Effector memory CD4-positive, alpha-beta T cell (primary cell): Measurements from ENCODE around the gene HPD.

Experiments used
- DNase-seq, 3 donors: peaks; one replicate each; pipeline ENCODE4 v3.0.0-alpha.2; 2020
- H3K27ac ChIP-seq: 2 replicates; pipeline ENCODE4 v1.7.0; 2013; ENCODE audit warnings: mild to moderate bottlenecking, low read length, moderate library complexity; ENCODE audit not compliant: insufficient read depth, poor library complexity, severe bottlenecking
- H3K27me3 ChIP-seq: replicated peaks from 2 replicates; pipeline ENCODE4 v1.7.0; 2013; ENCODE audit warnings: mild to moderate bottlenecking, low read length; ENCODE audit not compliant: insufficient read depth, control insufficient read depth, poor library complexity, severe bottlenecking
- H3K36me3 ChIP-seq: 2 replicates; pipeline ENCODE4 v1.7.0; 2013; ENCODE audit warnings: mild to moderate bottlenecking, low read length, moderate library complexity; ENCODE audit not compliant: control insufficient read depth, insufficient read depth
- H3K4me1 ChIP-seq: 2 replicates; pipeline ENCODE4 v1.7.0; 2013; ENCODE audit warnings: low read length, mild to moderate bottlenecking; ENCODE audit not compliant: control insufficient read depth, insufficient read depth, poor library complexity, severe bottlenecking
- H3K4me3 ChIP-seq: 2 replicates; pipeline ENCODE4 v1.7.0; 2013; ENCODE audit warnings: low read length, low read depth, mild to moderate bottlenecking; ENCODE audit not compliant: insufficient read depth, poor library complexity, severe bottlenecking
- H3K9me3 ChIP-seq: 2 replicates; pipeline ENCODE4 v1.7.0; 2013; ENCODE audit warnings: mild to moderate bottlenecking, low read length, moderate library complexity; ENCODE audit not compliant: control insufficient read depth

Gene HPD

DNA sequence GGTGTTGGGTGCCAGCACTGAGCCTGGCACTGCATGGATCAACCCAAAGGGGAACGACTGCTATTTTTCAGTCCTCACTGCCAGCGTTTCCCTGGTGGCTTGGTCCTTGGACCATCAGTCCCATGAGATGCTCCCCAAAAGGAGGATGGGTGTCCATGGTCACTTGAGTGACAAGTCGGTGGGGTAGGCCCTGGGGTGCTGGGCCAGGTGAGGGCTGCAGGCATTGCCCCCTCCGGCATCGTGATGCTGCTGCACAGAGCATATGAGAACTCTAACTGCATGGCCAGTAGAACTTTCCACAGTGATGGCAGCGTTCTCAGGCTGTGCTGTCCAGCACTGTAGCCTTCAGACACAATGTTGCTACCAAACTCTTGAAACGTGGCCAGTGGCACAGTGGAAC, 38.6 kb downstream of the HPD start:
- H3K27ac ChIP-seq = no peak overlapping the region
- peaks cover 82% of the 10 kb centered on the region for H3K36me3 ChIP-seq
- H3K9me3 ChIP-seq = no peaks in the 10 kb centered on the region
- H3K27me3 ChIP-seq = no peaks in the 10 kb centered on the region
- no peak for DNase-seq
- H3K4me1 ChIP-seq = no peaks in the 10 kb centered on the region
- H3K4me3 ChIP-seq = no peak overlapping the region

- no peak overlapping the region for H3K4me3 ChIP-seq
- no peak overlapping the region for H3K27ac ChIP-seq
- peaks cover 88% of the 10 kb centered on the region for H3K36me3 ChIP-seq
- H3K9me3 ChIP-seq = no peaks in the 10 kb centered on the region
- DNase-seq = no peak
- no peaks in the 10 kb centered on the region for H3K27me3 ChIP-seq
- H3K4me1 ChIP-seq = no peaks in the 10 kb centered on the region
Measured at GRCh38 chr12:121819212-121819949, 39.3 kb downstream of the HPD start.

- no peak overlapping the region for H3K27ac ChIP-seq
- no peaks in the 10 kb centered on the region for H3K27me3 ChIP-seq
- peaks cover 85% of the 10 kb centered on the region for H3K36me3 ChIP-seq
- H3K4me3 ChIP-seq = no peak overlapping the region
- peaks cover 11% of the 10 kb centered on the region for H3K4me1 ChIP-seq
- DNase-seq = no peak
- no peaks in the 10 kb centered on the region for H3K9me3 ChIP-seq
Measured at GRCh38 chr12:121817648-121818043, 41.0 kb downstream of the HPD start.

GRCh38 chr12:121816925-121817647, 41.6 kb downstream of the HPD start:
- peaks cover 16% of the 10 kb centered on the region for H3K4me1 ChIP-seq
- H3K9me3 ChIP-seq = no peaks in the 10 kb centered on the region
- no peak overlapping the region for H3K27ac ChIP-seq
- no peaks in the 10 kb centered on the region for H3K27me3 ChIP-seq
- peaks cover 80% of the 10 kb centered on the region for H3K36me3 ChIP-seq
- no peak overlapping the region for H3K4me3 ChIP-seq
- DNase-seq = no peak

- no peaks in the 10 kb centered on the region for H3K27me3 ChIP-seq
- peaks cover 69% of the 10 kb centered on the region for H3K36me3 ChIP-seq
- no peak overlapping the region for H3K4me3 ChIP-seq
- peaks cover 35% of the 10 kb centered on the region for H3K4me1 ChIP-seq
- DNase-seq = no peak
- H3K9me3 ChIP-seq = no peaks in the 10 kb centered on the region
- no peak overlapping the region for H3K27ac ChIP-seq
Measured at GRCh38 chr12:121815263-121815662, 43.4 kb downstream of the HPD start.

GRCh38 chr12:121814429-121815119, 44.1 kb downstream of the HPD start:
- no peak overlapping the region for H3K4me3 ChIP-seq
- H3K27ac ChIP-seq = no peak overlapping the region
- H3K27me3 ChIP-seq = no peaks in the 10 kb centered on the region
- no peaks in the 10 kb centered on the region for H3K9me3 ChIP-seq
- peaks cover 36% of the 10 kb centered on the region for H3K4me1 ChIP-seq
- no peak for DNase-seq
- H3K36me3 ChIP-seq = peaks cover 69% of the 10 kb centered on the region

DNA sequence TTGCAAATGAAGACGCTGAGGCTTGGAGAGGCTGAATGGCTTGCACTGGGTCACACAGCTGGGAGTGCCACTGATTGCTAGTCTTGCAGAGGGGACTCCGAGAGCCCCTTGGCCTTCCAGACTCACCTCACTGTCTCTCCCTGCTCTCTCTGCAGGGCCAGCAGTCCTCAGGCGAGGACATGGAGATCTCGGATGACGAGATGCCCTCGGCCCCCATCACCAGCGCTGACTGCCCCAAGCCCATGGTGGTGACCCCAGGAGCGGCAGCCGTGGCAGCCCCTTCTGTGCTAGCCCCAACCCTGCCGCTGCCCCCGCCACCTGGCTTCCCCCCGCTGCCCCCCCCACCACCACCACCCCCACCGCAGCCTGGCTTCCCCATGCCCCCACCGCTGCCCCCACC, 44.7 kb downstream of the HPD start:
- Histone ChIP-seq H3K4me3 (no peak overlapping the region), H3K36me3 (peaks cover 67% of the 10 kb centered on the region), H3K9me3 (no peaks in the 10 kb centered on the region), H3K27ac (no peak overlapping the region), H3K27me3 (no peaks in the 10 kb centered on the region), H3K4me1 (peaks cover 36% of the 10 kb centered on the region)
- DNase-seq = no peak

GRCh38 chr12:121812921-121813896, 45.5 kb downstream of the HPD start:
- Histone ChIP-seq H3K4me3 (no peak overlapping the region), H3K9me3 (no peaks in the 10 kb centered on the region), H3K27me3 (no peaks in the 10 kb centered on the region), H3K4me1 (peaks cover 36% of the 10 kb centered on the region), H3K36me3 (peaks cover 70% of the 10 kb centered on the region), H3K27ac (no peak overlapping the region)
- DNase-seq = no peak

- peak overlapping the region; percentile 53 for H3K4me3 ChIP-seq
- peaks cover 38% of the 10 kb centered on the region for H3K4me1 ChIP-seq
- H3K27ac ChIP-seq = peak overlapping the region; percentile 36
- H3K27me3 ChIP-seq = no peaks in the 10 kb centered on the region
- H3K9me3 ChIP-seq = no peaks in the 10 kb centered on the region
- no peak for DNase-seq
- peaks cover 67% of the 10 kb centered on the region for H3K36me3 ChIP-seq
Measured at GRCh38 chr12:121812320-121812871, 46.3 kb downstream of the HPD start.
